ENCODE data around the gene SPAST.

DNA sequence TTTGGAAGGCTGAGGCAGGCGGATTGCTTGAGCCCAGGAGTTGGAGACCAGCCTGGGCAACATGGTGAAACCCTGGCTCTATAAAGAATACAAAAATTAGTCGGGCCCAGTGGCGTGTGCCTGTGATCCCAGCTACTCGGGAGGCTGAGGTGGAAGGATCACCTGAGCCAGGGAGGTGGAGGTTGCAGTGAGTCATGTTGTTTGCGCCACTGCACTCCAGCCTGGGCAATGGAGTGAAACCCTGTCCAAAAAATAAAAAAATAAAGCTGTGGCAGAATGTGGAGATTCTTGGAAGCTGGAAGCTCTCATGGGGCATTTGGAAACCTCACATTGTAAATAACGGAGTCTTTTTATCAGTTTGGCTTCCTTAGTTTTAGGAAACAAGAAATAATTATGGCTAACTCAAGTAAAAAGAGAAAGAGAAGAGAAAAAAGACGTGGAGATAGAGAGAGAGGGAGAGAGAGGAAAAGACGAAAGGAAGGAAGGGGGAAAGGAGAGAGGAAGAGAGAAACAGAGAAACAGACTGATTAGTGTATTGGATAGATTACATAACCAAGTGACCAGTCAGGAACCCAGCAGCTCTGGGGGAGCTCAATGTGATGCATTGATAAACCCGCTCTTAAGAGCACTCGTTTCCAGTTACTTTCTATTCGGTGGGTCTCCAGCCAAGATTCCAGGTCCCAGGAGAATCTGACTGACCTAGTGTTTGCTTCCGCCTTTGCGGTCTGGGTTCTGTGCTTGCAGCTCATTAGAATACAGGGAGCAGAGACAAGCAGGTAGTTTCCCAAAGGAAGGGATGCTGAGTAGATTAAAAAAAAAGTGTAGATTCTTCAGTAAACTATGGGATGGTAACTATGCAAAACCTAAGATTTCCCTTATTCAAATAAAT, 1.1 kb upstream of the SPAST start:
- TF ChIP-seq POLR2AphosphoS5 (IDR thresholded peaks at IDR 0.05; ENCODE audit: low read depth, low read length) (no peak), POLR2A (IDR thresholded peaks at IDR 0.05; ENCODE audit: low read depth, low read length) (no peak), POU2F2 (IDR thresholded peaks at IDR 0.05; ENCODE audit: low read depth, low read length) (no peak), TAF1 (IDR thresholded peaks at IDR 0.05; ENCODE audit: low read depth, low read length) (no peak), SPI1 (IDR thresholded peaks at IDR 0.05; ENCODE audit: low read depth, low read length) (no peak)

Data from GM12891 (cell line).